PC-3 (cell line): ENCODE data around the gene OTX2. TPM values are rescaled to one million over a fixed set of nuclear protein-coding genes. Genes with fewer than 3 reads are reported as not detected.

Source experiments
- ATAC-seq: fragments of 200-7000 bp; cut with Tn5 transposase; 2 replicates; pipeline ENCODE4 v1.9.1; 2020; ENCODE audit warnings: mild to moderate bottlenecking, moderate library complexity
- BruUV-seq: library from RNA; stranded (reverse); fragments of 400-500 nt; replicated peaks from 2 replicates; lab custom pipeline; 2021; lab: Mats Ljungman, UMichigan
- CTCF ChIA-PET: fragments of 300-600 bp; sonication (Branson Sonifier 250); formaldehyde crosslinking; loops from one replicate; lab custom pipeline; 2022; ENCODE audit warnings: antibody characterized with exemption; lab: Charles Lee
- POLR2A ChIA-PET: fragments of 300-600 bp; sonication (Branson Sonifier 250); formaldehyde crosslinking; loops from one replicate; lab custom pipeline; 2022; ENCODE audit warnings: antibody characterized with exemption; ENCODE audit not compliant: unreplicated experiment; lab: Charles Lee
- DNase-seq: peaks from one replicate; pipeline ENCODE4 v3.0.0-alpha.2; 2015
- H2AFZ ChIP-seq: fragments of 300-600 bp; sonication (generic); 2 replicates; pipeline ENCODE4 v1.6.0; 2016; ENCODE audit warnings: antibody characterized with exemption, low read length
- H3F3A ChIP-seq: fragments of 300-600 bp; sonication (generic); one replicate; pipeline ENCODE4 v1.6.0; 2017; ENCODE audit warnings: antibody characterized with exemption, low read length, control low read depth, mild to moderate bottlenecking; ENCODE audit not compliant: unreplicated experiment
- H3K27ac ChIP-seq: fragments of 300-600 bp; sonication (generic); 2 replicates; pipeline ENCODE4 v1.5.1; 2016; ENCODE audit warnings: mild to moderate bottlenecking, low read length
- H3K27me3 ChIP-seq: fragments of 300-600 bp; sonication (generic); 2 replicates; pipeline ENCODE4 v1.6.1; 2016; ENCODE audit warnings: low read length, mixed read lengths
- H3K36me3 ChIP-seq: fragments of 300-600 bp; sonication (generic); 2 replicates; pipeline ENCODE4 v1.6.1; 2016; ENCODE audit warnings: low read depth, mixed run types, low read length, mixed read lengths
- H3K4me1 ChIP-seq: fragments of 300-600 bp; sonication (generic); 2 replicates; pipeline ENCODE4 v1.5.1; 2016; ENCODE audit warnings: low read length; ENCODE audit not compliant: insufficient read depth
- H3K4me2 ChIP-seq: fragments of 300-600 bp; sonication (generic); 2 replicates; pipeline ENCODE4 v1.6.0; 2016; ENCODE audit warnings: low read length
- H3K4me3 ChIP-seq: fragments of 300-600 bp; sonication (generic); 2 replicates; pipeline ENCODE4 v1.5.1; 2016; ENCODE audit warnings: mild to moderate bottlenecking, low read length, mixed read lengths
- H3K79me2 ChIP-seq: fragments of 300-600 bp; sonication (generic); 2 replicates; pipeline ENCODE4 v1.6.1; 2017; ENCODE audit warnings: low read length, mixed read lengths
- H3K9ac ChIP-seq: fragments of 300-600 bp; sonication (generic); 2 replicates; pipeline ENCODE4 v1.6.0; 2016; ENCODE audit warnings: mild to moderate bottlenecking, low read length
- H3K9me2 ChIP-seq: fragments of 300-600 bp; sonication (generic); replicated peaks from 2 replicates; pipeline ENCODE4 v1.6.1; 2016; ENCODE audit warnings: mixed run types, low read length, mixed read lengths
- H3K9me3 ChIP-seq: fragments of 300-600 bp; sonication (generic); 2 replicates; pipeline ENCODE4 v1.6.1; 2016; ENCODE audit warnings: low read length, mixed read lengths
- H4K20me1 ChIP-seq: fragments of 300-600 bp; sonication (generic); 2 replicates; pipeline ENCODE4 v1.6.1; 2016; ENCODE audit warnings: low read length, mixed read lengths
- EZH2 ChIP-seq: fragments of 300-600 bp; sonication (generic); IDR thresholded peaks from one replicate; pipeline ENCODE4 v1.6.1; 2017; ENCODE audit warnings: antibody characterized with exemption, mild to moderate bottlenecking, low read length; ENCODE audit not compliant: unreplicated experiment
- EZH2phosphoT487 ChIP-seq: fragments of 300-600 bp; sonication (generic); IDR thresholded peaks from 2 replicates; pipeline ENCODE4 v1.6.1; 2018; ENCODE audit warnings: mild to moderate bottlenecking, antibody characterized with exemption, low read length, borderline replicate concordance
- intact Hi-C: fragments of 100-400 bp; cut with micrococcal nuclease; formaldehyde crosslinking; loops from 2 replicates; pipeline ENCODE4 v1.9.0; 2023
- total RNA-seq: library from RNA; depleted of rRNA; stranded (reverse); fragments of >200 nt; gene quantifications from 2 replicates; pipeline ENCODE4 v1.2.3, GENCODE V29; 2014
- TF ChIP-seq, protein P1 (sequence below): fragments of 300-600 bp; sonication (generic); conservative IDR thresholded peaks from 2 replicates; pipeline ENCODE4 v1.5.1; 2017; ENCODE audit warnings: antibody characterized with exemption, low read depth, mild to moderate bottlenecking, low read length

Gene OTX2
- total RNA-seq, 1 experiment from 2014 or later: not detected

DNA sequence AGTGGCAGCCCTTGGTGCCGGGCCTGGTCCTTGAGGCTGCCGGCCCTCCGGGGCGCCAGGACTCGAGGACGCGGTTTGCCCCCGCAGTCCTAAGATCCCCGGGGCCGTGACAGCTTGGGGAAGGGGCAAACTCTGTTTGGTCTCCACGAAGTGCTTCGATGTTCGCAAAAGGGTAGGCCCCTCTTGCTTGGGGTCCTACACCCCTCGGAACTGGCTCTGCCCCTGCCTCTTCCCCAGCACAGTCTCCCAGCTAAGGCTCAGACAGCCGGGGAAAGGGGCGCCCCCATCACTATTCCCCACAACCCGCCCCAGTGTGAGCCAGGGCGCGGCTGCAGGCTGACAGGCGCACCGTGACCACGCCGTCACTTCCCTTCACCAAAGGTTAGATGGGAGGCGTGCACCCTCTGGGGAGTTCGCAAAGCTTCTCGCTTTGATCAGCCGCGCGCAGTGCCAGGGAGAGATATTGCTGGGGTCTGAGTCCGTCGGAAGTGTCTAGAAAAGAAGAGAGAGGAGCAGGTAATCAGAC is 7.2 kb upstream of the OTX2 start:
- no peak overlapping the region for H2AFZ ChIP-seq
- CTCF ChIA-PET: no interaction called here
- peaks cover 94% of the 10 kb centered on the region for H3K27me3 ChIP-seq
- no peaks in the 10 kb centered on the region for H3K9me3 ChIP-seq
- TF ChIP-seq, protein P1, sequence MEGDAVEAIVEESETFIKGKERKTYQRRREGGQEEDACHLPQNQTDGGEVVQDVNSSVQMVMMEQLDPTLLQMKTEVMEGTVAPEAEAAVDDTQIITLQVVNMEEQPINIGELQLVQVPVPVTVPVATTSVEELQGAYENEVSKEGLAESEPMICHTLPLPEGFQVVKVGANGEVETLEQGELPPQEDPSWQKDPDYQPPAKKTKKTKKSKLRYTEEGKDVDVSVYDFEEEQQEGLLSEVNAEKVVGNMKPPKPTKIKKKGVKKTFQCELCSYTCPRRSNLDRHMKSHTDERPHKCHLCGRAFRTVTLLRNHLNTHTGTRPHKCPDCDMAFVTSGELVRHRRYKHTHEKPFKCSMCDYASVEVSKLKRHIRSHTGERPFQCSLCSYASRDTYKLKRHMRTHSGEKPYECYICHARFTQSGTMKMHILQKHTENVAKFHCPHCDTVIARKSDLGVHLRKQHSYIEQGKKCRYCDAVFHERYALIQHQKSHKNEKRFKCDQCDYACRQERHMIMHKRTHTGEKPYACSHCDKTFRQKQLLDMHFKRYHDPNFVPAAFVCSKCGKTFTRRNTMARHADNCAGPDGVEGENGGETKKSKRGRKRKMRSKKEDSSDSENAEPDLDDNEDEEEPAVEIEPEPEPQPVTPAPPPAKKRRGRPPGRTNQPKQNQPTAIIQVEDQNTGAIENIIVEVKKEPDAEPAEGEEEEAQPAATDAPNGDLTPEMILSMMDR: no peak
- no peak for TF ChIP-seq EZH2phosphoT487
- no peak for TF ChIP-seq EZH2
- BruUV-seq: no TSS peak
- no peak overlapping the region for H3K4me2 ChIP-seq
- H3K79me2 ChIP-seq: no peaks in the 10 kb centered on the region
- H3K36me3 ChIP-seq: no peaks in the 10 kb centered on the region
- H3K4me1 ChIP-seq: peaks cover 13% of the 10 kb centered on the region
- H3F3A ChIP-seq: no peaks in the 10 kb centered on the region
- H3K9ac ChIP-seq: no peak overlapping the region
- H3K9me2 ChIP-seq: no peaks in the 10 kb centered on the region
- H3K27ac ChIP-seq: no peak overlapping the region
- no peak for DNase-seq
- no peak for ATAC-seq
- H4K20me1 ChIP-seq: 0 out of 2 replicates have a peak, but pooled peaks cover 3% of the 10 kb centered on the region
- intact Hi-C loops: no loop called here
- POLR2A ChIA-PET: no interaction called here
- H3K4me3 ChIP-seq: no peak overlapping the region

- ChIA-PET CTCF (no interaction called here), POLR2A (no interaction called here)
- no peaks in the 10 kb centered on the region for H4K20me1 ChIP-seq
- H3K4me2 ChIP-seq: no peak overlapping the region
- H3K9me2 ChIP-seq: no peaks in the 10 kb centered on the region
- H3K4me1 ChIP-seq: peaks cover 7% of the 10 kb centered on the region; the same call in 1 of the 2 replicates
- ATAC-seq: no peak
- H3K27ac ChIP-seq: no peak overlapping the region
- peaks cover 95% of the 10 kb centered on the region for H3K27me3 ChIP-seq
- BruUV-seq: no TSS peak
- DNase-seq: no peak
- intact Hi-C loops: no loop called here
- H3K79me2 ChIP-seq: no peaks in the 10 kb centered on the region
- H2AFZ ChIP-seq: no peak overlapping the region
- TF ChIP-seq, protein P1: no peak
- TF ChIP-seq EZH2: no peak
- no peak for TF ChIP-seq EZH2phosphoT487
- no peaks in the 10 kb centered on the region for H3F3A ChIP-seq
- no peak overlapping the region for H3K9ac ChIP-seq
- no peak overlapping the region for H3K4me3 ChIP-seq
- H3K9me3 ChIP-seq: no peaks in the 10 kb centered on the region
- no peaks in the 10 kb centered on the region for H3K36me3 ChIP-seq
These were observed 6.5 kb upstream of the OTX2 start for GRCh38 chr14:56816574-56817391.

DNA sequence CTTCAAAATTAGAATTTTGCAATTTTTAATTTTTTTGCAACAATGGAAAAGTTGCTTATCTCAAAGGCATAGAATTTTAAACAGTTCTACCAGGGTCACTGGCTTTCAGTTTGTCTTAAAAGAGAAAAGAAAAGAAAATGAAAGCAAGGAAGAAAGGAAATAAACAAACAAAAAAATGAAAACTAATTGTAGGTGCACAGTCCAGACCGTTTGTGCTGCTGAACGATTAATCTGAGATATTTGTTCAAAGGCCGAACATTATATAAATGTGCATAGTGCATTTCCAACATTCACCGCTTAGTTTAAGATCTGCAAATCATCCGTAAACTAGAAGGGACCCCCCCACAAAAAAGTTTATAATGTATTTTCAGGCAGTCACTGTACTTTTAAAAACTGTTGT is 5.5 kb upstream of the OTX2 start:
- ATAC-seq: no peak
- intact Hi-C loops: no loop called here
- no peaks in the 10 kb centered on the region for H3K4me1 ChIP-seq
- no peak for DNase-seq
- no peaks in the 10 kb centered on the region for H3K79me2 ChIP-seq
- no TSS peak for BruUV-seq
- no peak overlapping the region for H2AFZ ChIP-seq
- H3K9ac ChIP-seq: no peak overlapping the region
- H3K4me3 ChIP-seq: no peak overlapping the region
- H4K20me1 ChIP-seq: no peaks in the 10 kb centered on the region
- H3K27ac ChIP-seq: no peak overlapping the region
- CTCF ChIA-PET: no interaction called here
- H3K4me2 ChIP-seq: no peak overlapping the region
- peaks cover 98% of the 10 kb centered on the region for H3K27me3 ChIP-seq
- H3K36me3 ChIP-seq: no peaks in the 10 kb centered on the region
- POLR2A ChIA-PET: no interaction called here
- H3K9me2 ChIP-seq: no peaks in the 10 kb centered on the region
- TF ChIP-seq EZH2phosphoT487: no peak
- TF ChIP-seq EZH2: no peak
- TF ChIP-seq, protein P1: no peak
- H3F3A ChIP-seq: no peaks in the 10 kb centered on the region
- H3K9me3 ChIP-seq: no peaks in the 10 kb centered on the region
